ENCODE measurements around the gene IGHMBP2.

- no peak for TF ChIP-seq FOXP2 (optimal IDR thresholded peaks at IDR 0.05; ENCODE audit: control extremely low read depth, extremely low read length, insufficient read depth)
- no peak for TF ChIP-seq EZH2 (IDR thresholded peaks at IDR 0.05)
- no peak for TF ChIP-seq POLR2AphosphoS5 (IDR thresholded peaks at IDR 0.05; ENCODE audit: borderline replicate concordance, low read depth, low read length)
Observed at GRCh38 chr11:68938088-68938487, 34.4 kb downstream of the IGHMBP2 start.

Data from SK-N-MC (cell line).